GM12872 (cell line): ENCODE results near the gene ATOX1.

Source experiments
- TF ChIP-seq, protein P1 (sequence below): IDR thresholded peaks from 3 replicates; pipeline ENCODE4 v1.5.1; 2011; ENCODE audit warnings: low read depth, mild to moderate bottlenecking, low read length, moderate library complexity; ENCODE audit not compliant: insufficient read depth

The ATOX1 gene, protein sequence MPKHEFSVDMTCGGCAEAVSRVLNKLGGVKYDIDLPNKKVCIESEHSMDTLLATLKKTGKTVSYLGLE

DNA sequence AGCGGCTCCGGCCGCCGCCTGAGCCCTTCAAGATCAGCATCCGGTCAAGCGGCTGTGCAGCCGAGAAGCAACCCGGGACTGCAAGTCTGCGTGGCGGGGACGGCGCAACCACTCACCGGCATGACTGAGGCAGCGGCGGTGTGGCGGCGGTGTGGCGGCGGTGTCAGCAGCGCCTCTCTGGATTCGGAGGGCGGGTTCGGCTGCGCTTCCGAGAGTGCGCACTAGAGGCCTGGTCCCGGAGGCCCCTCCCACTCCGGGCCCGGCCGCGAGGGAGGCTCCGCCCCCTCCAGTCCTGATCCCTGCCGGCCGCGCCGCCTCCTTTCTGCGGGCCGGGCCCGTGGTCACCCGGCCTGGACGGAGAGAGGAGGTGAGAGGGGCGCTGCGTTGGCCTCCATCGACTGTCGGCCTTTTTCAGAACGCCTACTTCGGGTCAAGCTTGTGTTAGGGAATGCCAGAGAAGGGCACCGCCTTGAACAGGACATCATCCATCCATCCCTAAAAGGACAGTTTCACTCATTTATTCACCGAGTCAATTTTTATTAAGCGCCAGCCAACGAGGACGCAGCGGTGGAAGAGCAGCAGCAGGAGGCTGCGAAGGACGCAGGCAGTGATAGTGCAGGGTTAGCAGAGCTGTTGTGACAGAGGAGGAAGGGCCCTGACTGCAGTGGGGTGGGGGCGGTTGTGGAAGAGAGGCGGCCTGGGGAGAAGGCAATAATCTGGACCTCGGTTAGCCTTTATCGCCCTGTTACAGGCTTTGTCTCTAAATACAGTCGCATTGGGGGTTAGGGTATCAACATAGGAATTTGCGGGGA, at the start of gene ATOX1:
Gene ATOX1, minus strand, starts transcription at position 202 of the 812 bp plus-strand sequence. Its CDS starts 80 bp downstream, at position 122.
- TF ChIP-seq, protein P1, sequence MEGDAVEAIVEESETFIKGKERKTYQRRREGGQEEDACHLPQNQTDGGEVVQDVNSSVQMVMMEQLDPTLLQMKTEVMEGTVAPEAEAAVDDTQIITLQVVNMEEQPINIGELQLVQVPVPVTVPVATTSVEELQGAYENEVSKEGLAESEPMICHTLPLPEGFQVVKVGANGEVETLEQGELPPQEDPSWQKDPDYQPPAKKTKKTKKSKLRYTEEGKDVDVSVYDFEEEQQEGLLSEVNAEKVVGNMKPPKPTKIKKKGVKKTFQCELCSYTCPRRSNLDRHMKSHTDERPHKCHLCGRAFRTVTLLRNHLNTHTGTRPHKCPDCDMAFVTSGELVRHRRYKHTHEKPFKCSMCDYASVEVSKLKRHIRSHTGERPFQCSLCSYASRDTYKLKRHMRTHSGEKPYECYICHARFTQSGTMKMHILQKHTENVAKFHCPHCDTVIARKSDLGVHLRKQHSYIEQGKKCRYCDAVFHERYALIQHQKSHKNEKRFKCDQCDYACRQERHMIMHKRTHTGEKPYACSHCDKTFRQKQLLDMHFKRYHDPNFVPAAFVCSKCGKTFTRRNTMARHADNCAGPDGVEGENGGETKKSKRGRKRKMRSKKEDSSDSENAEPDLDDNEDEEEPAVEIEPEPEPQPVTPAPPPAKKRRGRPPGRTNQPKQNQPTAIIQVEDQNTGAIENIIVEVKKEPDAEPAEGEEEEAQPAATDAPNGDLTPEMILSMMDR = no peak

DNA sequence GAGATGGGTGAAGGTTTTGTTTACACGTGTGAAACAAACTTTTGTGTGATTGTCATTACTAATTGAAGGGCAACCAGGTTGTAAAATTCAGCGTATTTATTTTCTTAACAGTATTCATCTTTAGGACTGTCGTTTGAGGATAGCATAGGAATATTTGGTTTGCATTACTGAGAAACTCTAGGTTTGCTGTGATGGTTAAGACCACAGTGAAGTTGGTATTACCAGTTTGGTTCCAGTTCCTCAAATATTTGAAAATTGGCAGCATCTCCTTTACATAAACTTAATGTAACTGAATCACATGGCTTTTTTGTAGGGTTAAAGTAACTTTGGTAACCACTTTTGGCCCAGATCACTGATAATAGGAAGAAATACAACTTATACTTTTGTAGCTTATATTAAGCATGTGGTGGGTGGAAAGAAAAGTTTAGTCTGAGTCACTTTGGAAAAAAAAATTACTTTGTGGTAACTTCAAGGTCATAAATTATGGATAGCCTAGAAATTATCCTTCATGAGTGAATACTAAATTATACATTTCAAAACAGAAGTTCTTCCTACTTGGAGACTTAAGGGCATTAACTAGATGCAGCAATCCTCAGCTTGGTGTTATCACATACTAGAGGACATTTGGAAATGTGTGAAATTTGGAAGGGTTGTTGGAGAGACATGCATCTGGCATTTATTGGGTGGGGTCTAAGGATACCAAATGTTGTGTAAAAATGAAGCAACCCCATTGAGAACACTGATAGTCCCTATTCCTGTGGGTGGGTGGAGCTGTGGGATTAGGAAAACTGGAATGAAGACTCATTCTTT, 47.2 kb upstream of the ATOX1 start:
- TF ChIP-seq, protein P1 = no peak

DNA sequence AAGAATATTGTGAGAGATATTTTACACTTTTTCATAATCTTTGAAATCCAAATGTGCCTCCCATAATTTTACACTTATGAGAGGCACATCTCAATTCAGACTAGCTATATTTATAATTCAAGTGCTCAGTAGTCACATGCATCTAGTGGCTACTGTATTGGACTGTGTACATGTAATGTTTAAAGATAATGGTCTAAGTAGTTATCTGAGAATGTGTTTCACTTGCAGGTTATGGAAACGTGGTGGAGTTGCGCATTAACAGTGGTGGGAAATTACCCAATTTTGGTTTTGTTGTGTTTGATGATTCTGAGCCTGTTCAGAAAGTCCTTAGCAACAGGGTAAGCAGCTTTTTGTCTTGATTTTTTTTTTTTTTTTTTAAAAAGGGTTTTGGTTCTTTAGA, 42.1 kb upstream of the ATOX1 start:
- TF ChIP-seq, protein P1 = no peak

DNA sequence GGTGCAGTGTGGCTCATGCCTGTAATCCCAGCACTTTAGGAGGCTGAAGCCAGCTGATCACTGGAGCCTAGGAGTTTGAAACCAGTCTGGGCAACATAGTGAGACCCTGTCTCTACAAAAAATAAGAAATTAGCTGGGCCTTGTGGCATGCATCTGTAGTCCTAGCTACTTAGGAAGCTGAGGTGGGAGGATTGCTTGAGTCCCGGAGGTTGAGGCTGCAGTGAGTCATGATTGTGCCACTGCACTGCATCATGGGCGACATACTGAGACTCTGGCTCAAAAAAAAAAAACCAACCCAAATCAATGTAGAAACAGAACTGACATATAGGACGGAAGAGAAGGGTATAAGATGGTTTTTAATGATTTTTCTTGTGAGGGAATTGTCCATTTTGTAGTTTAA, 41.0 kb upstream of the ATOX1 start:
- TF ChIP-seq, protein P1 = no peak

DNA sequence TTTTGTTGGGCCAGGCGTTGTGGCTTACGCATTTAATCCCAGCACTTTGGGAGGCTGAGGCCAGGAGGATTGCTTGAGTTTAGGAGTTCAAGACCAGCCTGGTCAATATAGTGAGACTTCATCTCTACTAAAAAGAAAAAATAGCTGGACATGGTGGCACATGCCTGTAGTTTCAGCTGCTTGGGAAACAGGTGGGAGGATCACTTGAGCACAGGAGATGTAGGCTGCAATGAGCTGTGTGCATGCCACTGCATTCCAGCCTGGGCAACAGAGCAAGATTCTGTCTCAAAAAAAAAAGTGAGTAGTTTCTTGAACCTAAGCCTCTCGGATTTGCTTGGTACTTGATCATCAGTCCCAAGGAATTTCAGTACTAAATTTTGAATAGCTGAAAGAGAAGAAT, 40.2 kb upstream of the ATOX1 start:
- TF ChIP-seq, protein P1 = no peak

DNA sequence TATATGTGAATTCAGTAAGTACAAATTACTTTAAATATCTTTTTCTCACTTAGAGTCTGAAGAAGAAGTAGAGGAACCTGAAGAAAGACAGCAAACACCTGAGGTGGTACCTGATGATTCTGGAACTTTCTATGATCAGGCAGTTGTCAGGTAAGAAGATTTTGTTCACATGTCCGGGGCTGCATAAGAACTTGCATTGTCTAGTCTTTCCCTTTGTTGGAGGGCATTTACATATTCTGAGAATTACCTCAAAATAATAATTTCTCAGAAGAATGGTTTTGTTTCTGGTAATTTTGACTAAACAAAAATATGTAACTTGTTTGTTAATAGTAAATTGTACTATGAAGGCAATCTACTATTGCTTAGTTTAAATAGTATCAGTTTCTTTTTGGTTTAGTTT, 37.0 kb upstream of the ATOX1 start:
- TF ChIP-seq, protein P1 = no peak

DNA sequence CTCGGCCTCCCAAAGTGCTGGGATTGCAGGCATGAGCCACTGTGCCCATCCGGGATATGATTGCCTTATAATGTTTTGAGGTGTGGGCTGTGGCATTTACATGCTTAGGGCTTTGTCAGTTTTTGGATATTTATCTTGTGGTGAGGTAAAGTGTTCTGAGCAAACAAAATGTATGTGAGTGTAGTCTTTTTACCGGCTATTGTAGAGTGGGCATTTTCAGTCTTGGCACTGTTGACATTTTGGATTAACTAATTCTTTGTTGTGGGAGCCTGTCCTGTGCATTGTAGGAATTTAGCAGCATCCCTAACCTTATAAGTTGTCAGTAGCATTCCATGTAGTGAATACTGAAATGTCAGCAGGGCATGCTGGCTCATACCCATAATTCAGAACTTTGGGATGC, 34.9 kb upstream of the ATOX1 start:
- TF ChIP-seq, protein P1 = no peak
